Superior temporal gyrus (tissue), 1 donor: ENCODE measurements around the gene RBM24.

Experiments used
- DNase-seq: peaks from one replicate; pipeline ENCODE4 v3.0.0-alpha.2; 2016; ENCODE audit errors: extremely low spot score

The RBM24 gene

DNA sequence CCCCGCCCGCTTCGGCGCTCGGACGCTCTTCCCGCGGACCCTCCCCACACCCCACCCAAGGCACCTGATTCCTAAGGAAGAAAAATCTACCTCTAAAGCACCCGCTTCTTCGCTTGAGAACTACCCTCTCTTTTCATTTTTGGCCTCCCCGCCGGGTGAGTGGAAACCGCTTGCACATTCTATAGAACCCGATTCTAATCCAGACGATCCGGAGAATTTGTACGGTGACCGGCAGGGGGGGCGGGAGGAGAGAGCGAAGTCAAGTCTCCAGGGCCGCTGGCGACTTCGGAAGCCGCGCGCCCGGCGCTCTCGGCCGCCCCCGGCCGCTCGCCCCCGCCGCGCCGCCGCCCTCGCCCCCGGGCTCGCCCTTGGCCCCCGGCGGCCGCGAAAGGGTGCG lies at the start of gene RBM24:
TSS of gene RBM24 (plus strand) at position 262 of the 397 bp plus-strand sequence. CDS start 221 bp downstream, outside the sequence.
- no peak for DNase-seq

DNA sequence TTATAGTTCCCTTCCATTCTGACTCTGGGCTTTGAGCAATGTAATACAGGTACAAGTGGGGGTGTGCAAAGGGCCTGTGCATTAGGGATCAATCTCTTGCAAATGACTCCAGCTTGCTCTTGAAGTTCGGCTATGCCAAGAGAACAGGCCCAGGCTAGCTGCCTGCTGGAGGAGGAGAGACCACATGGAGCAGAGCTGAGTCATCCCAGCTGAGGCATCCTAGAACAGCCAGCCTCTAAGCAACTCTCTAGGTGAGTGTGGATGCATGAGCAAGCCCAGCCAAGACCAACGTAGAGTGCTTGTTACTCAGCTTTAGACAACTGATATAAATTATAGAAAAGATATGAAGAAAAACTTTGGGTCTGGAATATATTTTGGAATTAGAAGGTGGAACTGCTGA lies 47.6 kb upstream of the RBM24 start:
- DNase-seq: no peak

GRCh38 chr6:17237246-17237645 lies 43.9 kb upstream of the RBM24 start:
- no peak for DNase-seq

DNA sequence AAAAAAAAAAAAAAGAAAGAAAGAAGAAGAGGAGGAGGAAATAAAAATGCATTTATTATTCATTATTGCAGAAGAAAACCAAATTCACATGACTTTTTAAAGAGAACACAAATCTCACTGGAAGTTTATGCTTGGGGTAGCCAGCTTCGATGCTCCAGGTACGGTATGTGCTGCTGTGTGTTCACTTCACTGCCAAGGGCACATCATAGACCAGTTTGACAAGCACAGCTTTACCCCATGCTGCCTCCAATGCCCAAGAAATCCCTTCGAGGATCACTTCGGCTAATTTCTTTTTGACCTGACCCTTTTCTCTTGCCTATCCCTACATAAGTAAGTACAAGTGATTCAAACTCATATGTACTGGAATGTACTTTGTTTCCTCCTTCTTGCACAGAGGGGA lies 41.9 kb upstream of the RBM24 start:
- DNase-seq: no peak

- no peak for DNase-seq
These were observed 40.2 kb upstream of the RBM24 start for GRCh38 chr6:17240803-17241500.

DNA sequence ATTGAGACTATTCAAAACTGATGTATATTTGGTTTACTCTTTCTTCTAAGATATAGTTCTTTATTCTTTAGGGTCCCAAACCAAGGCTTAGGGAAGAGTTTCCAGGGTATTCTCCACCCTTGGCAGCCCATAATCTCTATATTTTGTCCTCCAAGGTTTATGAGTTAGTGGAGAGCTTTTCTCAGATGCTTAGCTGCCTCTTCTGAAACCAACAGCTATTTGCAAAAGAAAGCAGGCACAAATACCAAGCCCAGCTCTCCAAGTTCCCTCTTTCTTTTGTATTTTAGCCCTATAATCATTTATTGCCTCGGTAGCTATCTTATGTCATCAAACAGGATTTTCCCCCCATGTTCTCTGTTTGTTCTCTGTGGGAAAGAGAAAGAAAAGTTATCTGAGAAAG lies 39.1 kb upstream of the RBM24 start:
- DNase-seq: no peak

- DNase-seq: no peak
These were observed 30.9 kb upstream of the RBM24 start for GRCh38 chr6:17250237-17250636.

DNA sequence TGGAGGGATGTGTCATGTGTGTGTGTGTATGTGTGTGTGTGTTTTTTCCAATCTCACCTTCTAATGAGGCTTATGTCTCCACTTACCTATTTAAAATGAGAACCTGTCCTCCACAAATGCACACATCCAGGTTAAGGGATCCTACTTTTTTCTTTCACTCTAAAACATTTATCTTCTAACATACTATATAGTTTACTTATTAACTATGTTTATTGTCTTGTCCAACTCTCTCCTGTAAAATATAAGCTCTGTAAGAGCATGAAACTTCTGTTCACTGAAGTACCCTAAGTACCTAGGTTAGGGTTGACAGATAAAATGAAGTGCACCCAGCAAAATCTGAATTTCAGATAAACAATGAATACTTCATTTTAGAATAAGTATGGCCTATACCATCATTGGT lies 29.2 kb upstream of the RBM24 start:
- no peak for DNase-seq

DNA sequence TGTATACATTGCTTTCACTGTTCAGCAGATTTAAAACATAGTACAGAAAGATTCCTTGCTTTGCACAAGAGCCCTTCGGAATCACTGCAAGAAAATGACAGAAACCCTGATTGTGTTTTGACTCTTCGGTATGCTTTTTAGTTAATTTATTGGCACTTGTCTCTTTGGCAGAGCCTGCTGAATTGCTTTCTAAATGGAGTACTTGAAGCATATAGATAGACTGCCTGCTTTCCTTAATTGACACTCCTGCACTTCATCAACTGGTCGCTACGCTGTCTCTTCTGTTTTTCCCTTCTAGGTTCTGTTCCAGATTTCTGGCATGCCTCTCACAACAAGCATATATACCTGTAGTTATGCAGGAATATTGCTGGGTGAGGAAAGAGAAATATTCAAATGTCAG lies 22.4 kb upstream of the RBM24 start:
- no peak for DNase-seq

- no peak for DNase-seq
These were observed 15.6 kb upstream of the RBM24 start for GRCh38 chr6:17265570-17265969.

GRCh38 chr6:17267566-17267965 lies 13.6 kb upstream of the RBM24 start:
- no peak for DNase-seq

DNA sequence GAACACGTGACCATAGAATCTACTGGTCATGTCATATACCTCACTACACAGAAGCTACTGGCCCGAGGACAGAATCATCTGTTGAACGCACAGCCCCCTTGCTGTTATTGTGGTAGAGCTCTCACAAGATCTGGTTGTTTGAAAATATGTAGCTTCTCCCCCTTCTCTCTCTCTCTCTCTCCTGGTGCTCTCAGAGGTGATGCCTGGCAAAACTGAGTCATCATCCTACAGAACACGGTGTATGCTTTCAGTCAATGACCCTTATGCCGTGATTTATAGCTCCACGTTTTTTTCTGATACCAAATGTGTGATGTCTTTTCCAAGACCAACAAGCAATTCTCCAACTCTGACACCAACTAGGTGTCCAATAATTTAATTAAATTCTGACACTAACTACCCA lies 13.0 kb upstream of the RBM24 start:
- no peak for DNase-seq

- no peak for DNase-seq
These were observed 11.3 kb upstream of the RBM24 start for GRCh38 chr6:17269840-17270239.

DNA sequence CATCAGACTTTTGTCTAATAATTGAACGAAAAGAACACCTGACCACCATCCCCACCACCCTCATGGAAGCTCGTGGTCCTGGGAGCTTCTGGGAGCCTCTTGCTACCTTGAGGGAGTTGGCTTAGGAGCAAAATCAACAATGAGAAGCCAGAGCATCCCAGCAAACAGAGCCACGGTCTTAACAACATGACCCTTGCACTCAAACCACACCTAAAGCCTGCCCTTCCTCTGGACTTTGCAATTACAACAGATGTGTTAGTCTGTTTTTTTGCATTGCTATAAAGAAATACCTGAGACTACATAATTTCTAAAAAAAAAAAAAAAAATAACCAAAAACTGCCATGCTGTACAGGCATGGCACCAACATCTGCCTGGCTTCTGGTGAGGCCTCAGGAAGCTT lies 9.5 kb upstream of the RBM24 start:
- no peak for DNase-seq

- no peak for DNase-seq
These were observed 4.4 kb upstream of the RBM24 start for GRCh38 chr6:17276766-17277165.

- DNase-seq: peak; percentile 22
These were observed 3.9 kb upstream of the RBM24 start for GRCh38 chr6:17277256-17277655.

DNA sequence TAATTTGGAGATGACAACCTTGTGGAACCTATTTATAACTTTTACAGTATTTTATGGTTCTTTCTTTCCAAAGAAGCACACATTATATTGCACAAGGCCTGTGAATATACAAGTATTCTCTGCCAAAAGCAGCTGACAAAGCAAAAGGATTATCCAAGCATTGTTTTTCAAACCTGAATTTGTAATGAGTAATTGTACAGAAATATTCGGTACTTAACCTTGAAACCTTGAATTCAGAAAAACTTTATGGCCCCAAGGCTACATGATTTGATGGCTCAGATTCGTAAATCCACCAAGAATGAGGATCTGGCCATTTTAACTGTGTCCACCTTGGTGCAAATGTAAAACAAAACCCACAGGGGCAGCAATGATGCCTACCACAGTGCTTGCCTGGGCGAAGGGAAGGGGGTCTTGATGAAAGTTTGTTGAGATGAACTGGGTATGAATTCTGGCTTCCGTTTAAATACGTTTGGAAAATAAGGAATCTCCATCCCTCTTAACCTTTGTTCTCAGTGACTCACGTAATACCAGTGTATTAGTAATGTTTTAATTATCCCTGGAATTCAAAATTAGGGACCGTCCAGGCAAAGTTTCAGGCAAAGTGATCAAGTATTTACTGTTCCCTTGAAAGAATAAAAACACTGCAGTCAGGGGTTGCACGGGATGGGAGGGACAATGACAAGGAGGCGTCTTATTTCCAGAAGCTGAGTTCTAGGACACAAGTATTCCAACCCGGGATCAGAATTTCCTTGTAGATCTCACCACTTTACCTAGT lies 2.7 kb upstream of the RBM24 start:
- peak; percentile 22 for DNase-seq

DNA sequence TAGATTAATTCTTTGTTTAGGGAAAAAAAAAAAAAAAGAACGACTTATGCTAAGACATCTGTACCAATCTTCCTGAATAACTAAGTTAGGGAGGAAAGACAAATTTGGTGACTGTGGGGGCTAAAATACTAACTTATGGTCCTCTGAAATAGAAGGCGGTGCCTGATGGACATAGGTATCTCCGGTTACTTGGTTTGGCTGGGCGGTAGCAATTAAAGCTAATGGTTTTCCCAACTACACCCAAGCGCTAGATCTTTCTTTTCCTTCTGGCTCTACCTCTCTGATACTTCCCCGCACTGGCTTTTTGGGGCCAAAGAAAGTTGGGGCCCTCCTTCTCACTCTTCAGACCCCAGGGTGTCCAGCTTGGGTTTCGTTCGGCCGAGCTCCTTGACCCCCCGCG lies 1.0 kb upstream of the RBM24 start:
- peak; percentile 37 for DNase-seq

DNA sequence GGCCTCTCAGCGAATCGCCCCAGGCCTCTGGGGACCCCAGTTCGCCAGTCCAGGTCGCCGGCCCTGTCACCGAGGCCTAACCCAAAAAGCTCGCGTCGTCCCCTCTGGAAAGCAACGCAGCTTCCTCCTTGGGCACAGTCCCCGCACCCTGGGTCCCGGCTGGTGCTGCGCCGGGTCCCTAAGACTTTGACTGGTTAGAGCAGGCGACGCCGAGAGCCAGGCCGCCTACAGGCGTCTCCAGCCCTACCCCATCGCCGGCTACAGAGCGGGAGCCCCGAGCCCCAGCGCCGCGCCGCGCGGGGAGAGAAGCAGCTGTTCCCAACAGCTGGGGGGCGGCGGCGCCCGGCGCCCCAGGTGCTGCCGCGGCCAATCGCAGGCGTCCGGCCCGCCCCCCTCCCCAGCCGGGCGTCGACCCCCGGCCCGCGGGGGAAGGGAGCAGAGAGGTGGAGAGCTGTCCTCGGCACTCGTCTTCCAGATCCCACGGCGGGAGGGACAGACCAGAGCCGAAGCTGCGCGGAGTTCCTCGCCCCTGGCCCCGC lies 540 bp upstream of the RBM24 start:
- no peak for DNase-seq

DNA sequence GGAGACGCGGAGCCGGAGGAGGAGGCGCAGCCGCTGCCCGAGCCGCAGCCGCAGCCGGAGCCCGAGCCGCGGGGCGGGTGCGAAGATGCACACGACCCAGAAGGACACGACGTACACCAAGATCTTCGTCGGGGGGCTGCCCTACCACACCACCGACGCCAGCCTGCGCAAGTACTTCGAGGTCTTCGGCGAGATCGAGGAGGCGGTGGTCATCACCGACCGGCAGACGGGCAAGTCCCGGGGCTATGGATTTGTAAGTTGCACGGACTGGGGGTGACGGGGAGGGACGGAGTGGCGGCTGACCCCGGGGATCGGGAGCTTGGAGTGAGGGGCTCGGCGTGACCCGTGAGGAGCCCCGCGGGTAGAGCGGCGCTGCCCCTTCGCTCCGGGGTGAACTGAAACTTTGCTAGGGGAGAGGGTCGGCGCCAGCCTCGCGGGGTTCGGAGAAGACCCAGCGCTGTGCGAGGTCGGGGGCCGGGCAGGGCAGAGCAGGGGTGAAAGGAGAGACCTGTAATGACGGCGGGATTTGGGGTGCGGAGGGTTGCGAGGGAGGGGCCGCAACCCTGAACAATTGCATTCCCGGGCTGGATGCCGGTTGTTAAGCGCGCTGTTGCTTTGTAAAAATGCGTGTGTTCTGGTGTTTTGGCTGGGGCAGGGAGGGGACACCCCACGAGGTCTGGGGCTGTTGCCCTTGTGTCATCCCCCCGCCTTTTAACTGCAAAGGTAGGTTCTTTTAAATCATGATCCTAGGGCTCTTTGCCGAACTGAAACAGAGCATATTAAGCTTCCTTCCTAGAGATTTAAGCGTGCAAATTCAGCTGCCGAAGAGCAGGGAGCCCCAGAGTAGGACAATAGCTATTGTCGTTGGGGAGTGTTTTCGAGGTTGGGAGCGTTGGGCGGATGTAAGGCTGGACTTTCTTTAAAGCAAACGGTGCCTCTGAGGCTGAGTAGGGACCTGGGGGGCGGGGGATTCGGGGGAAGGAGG lies 628 bp downstream of the RBM24 start:
- peak; percentile 51 for DNase-seq

DNA sequence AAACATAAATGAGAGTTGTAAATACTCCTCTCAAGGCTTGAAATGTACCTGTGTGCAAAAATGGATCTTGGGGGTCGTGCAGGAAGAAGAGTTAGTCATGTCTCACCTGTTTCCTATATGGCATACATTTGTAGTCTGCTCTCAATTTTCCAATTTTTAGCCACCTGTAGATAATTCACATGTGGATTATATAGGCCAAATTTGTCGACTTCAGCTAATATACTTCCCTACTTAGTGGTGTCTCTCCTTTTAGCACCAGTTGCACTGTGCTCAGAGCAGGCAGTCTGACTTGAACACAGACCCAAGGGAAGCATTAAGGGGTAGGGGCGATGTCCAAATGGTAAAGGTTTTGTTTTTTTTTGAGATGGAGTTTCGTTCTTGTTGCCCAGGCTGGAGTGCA lies 1.9 kb downstream of the RBM24 start:
- no peak for DNase-seq

- DNase-seq: peak; percentile 48
These were observed 8.5 kb downstream of the RBM24 start for GRCh38 chr6:17289630-17290061.
